LNCaP clone FGC (cell line): Measurements from ENCODE around the gene ACBD7.
A peak's percentile ranks its signal among the peaks of the same experiment; 100 is the strongest.

Source experiments
- DNase-seq: peaks from one replicate; pipeline ENCODE4 v3.0.0-alpha.2; 2011; ENCODE audit warnings: low read depth
- H3K4me3 ChIP-seq: 2 replicates; pipeline ENCODE4 v1.5.1; 2011; ENCODE audit warnings: mild to moderate bottlenecking, low read depth, low read length, control low read depth
- TF ChIP-seq, protein P1 (sequence below): IDR thresholded peaks from 2 replicates; pipeline ENCODE4 v1.5.1; 2012; ENCODE audit warnings: mild to moderate bottlenecking; ENCODE audit not compliant: control insufficient read depth, insufficient read depth; ENCODE audit errors: extremely low read depth

ACBD7 gene

DNA sequence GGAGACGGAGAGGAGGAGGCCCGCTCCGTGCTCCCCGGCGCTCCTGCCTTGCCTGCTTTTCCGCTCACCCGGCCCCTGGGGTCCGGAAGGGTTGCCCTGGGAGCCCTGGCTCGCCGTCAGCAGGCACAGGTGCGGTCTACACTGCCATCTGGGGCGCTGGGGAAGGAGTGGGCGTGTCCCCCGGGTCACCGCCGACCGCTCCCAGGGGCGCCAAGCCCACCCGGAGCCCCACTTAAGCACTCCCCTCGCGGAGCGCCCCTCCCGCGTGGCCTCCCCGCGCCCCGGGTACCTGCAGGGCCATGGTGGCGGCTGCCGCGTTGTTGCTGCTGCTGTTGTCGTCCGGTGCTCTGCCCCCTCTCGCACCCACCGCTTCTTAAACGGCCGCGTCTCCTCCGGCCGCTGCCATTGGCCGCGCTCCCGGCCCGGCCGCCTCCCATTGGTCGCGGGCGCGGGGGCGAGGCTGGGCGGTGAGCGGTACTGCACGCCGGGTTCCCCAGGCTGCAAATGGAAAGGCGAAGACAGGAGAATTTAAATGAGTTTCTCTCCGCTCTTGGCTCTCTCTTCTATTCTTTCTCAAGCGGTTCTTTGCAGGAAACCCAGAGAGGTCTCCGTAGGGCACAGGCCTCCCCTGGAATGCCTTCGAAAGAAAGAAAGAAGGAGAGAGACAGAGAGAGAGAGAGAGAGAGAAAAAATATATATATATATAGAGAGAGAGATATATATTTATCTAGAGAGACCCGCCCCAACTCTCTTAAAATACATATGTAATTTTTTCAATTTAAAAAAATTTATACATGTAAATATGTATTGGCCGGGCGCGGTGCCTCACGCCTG is at the start of gene ACBD7:
ACBD7 (minus strand) TSS at position 349 of the 834 bp plus-strand sequence; CDS start at position 301, 48 bp downstream.
- DNase-seq: peak; percentile 40
- peak within 1 kb of the TSS; percentile 55 for H3K4me3 ChIP-seq
- TF ChIP-seq, protein P1, sequence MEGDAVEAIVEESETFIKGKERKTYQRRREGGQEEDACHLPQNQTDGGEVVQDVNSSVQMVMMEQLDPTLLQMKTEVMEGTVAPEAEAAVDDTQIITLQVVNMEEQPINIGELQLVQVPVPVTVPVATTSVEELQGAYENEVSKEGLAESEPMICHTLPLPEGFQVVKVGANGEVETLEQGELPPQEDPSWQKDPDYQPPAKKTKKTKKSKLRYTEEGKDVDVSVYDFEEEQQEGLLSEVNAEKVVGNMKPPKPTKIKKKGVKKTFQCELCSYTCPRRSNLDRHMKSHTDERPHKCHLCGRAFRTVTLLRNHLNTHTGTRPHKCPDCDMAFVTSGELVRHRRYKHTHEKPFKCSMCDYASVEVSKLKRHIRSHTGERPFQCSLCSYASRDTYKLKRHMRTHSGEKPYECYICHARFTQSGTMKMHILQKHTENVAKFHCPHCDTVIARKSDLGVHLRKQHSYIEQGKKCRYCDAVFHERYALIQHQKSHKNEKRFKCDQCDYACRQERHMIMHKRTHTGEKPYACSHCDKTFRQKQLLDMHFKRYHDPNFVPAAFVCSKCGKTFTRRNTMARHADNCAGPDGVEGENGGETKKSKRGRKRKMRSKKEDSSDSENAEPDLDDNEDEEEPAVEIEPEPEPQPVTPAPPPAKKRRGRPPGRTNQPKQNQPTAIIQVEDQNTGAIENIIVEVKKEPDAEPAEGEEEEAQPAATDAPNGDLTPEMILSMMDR: 0 out of 2 replicates have a peak, but pooled peaks have one; percentile 8

DNA sequence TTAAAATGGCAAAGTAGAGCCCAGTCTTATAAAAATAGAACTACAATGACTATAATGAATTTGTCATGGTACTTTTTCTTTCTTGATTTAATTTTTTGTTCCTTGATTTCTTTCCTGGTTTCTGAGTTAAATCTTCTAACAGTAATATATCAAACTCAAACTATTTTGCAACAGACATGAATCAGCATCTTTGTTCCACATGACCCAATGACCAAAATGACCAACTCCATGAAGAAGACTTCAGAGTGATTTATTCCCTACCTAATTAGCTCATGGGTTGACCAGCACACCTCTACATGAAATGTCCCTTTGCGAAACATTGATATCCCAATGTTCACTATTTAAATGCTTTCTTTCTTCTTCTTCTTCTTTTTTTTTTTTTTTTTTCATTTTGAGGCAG is 49.1 kb upstream of the ACBD7 start:
- H3K4me3 ChIP-seq: no peak overlapping the region
- TF ChIP-seq, protein P1: no peak
- DNase-seq: no peak

GRCh38 chr10:15137036-15137359 is 48.4 kb upstream of the ACBD7 start:
- no peak for DNase-seq
- no peak overlapping the region for H3K4me3 ChIP-seq
- TF ChIP-seq, protein P1: no peak

- TF ChIP-seq, protein P1: no peak
- H3K4me3 ChIP-seq: no peak overlapping the region
- DNase-seq: no peak
These were observed 47.8 kb upstream of the ACBD7 start for GRCh38 chr10:15136129-15137035.

DNA sequence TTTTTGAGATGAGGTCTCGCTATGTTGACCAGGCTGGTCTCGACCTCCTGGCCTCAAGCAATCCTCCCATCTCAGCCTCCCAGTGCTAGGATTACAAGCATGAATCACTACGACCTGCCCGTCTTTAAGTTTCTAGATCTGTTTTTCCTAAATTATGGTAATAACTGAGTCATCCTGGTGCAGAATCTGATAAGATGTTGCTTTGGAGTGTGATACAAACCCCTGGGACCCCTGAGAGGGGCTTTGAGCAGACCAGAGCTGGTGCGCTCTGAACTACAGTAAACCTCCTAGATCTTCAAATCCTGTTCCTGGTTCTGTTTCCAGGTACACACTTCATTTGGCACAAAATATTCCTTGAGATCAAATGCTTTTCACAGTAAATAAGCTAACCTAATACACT is 42.8 kb upstream of the ACBD7 start:
- TF ChIP-seq, protein P1: no peak
- H3K4me3 ChIP-seq: no peak overlapping the region
- DNase-seq: no peak

DNA sequence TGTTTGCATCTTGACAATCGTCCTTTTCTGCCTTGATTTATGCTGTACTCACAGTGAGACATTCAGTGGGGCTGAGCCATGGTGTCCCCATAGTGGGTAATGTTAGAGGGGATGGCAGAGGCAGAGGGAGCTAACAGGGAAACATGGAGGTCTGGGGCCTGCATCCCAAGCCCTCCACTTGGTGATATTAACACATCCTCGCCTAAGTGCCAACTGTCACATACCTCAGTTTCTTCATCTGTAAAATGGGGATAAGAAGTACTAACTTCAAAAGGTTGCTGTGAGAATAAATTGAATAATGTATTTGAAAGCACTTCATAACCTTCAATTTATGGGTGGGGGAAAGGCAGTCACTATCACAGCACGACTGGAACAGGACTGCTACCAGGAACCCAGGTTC is 36.3 kb upstream of the ACBD7 start:
- TF ChIP-seq, protein P1: no peak
- no peak overlapping the region for H3K4me3 ChIP-seq
- no peak for DNase-seq
